NCI-H82 (cell line): ENCODE measurements around the gene CNTROB.

ENCODE experiments used
- DNase-seq: peaks from one replicate; lab custom pipeline; 2025; lab: John Stamatoyannopoulos, UW

CNTROB gene

GRCh38 chr17:7946441-7946840 is 14.4 kb downstream of the CNTROB start:
- no peak for DNase-seq

- no peak for DNase-seq
Observed at GRCh38 chr17:7947651-7948050, 15.6 kb downstream of the CNTROB start.

GRCh38 chr17:7950578-7950977 is 18.6 kb downstream of the CNTROB start:
- no peak for DNase-seq

GRCh38 chr17:7951143-7951792 is 19.3 kb downstream of the CNTROB start:
- no peak for DNase-seq

GRCh38 chr17:7953266-7953665 is 21.3 kb downstream of the CNTROB start:
- peak; percentile 12 for DNase-seq

GRCh38 chr17:7955414-7956227 is 23.6 kb downstream of the CNTROB start:
- no peak for DNase-seq

GRCh38 chr17:7956228-7956965 is 24.4 kb downstream of the CNTROB start:
- DNase-seq = no peak

- DNase-seq = no peak
Observed at GRCh38 chr17:7959503-7960253, 27.7 kb downstream of the CNTROB start.

- no peak for DNase-seq
Observed at GRCh38 chr17:7961421-7961820, 29.4 kb downstream of the CNTROB start.

GRCh38 chr17:7967751-7968150 is 35.7 kb downstream of the CNTROB start:
- no peak for DNase-seq

- DNase-seq = no peak
Observed at GRCh38 chr17:7969433-7969832, 37.4 kb downstream of the CNTROB start.

- DNase-seq = no peak
Observed at GRCh38 chr17:7971651-7972050, 39.6 kb downstream of the CNTROB start.

- DNase-seq = no peak
Observed at GRCh38 chr17:7972131-7972785, 40.3 kb downstream of the CNTROB start.

GRCh38 chr17:7974638-7975131 is 42.7 kb downstream of the CNTROB start:
- DNase-seq = no peak

GRCh38 chr17:7977039-7977438 is 45.0 kb downstream of the CNTROB start:
- no peak for DNase-seq

- no peak for DNase-seq
Observed at GRCh38 chr17:7977805-7978204, 45.8 kb downstream of the CNTROB start.

GRCh38 chr17:7982173-7982572 is 50.2 kb downstream of the CNTROB start:
- no peak for DNase-seq

- peak; percentile 34 for DNase-seq
Observed at GRCh38 chr17:7982666-7983065, 50.7 kb downstream of the CNTROB start.

GRCh38 chr17:7984904-7985303 is 52.9 kb downstream of the CNTROB start:
- no peak for DNase-seq

- no peak for DNase-seq
Observed at GRCh38 chr17:7987112-7987893, 55.3 kb downstream of the CNTROB start.

GRCh38 chr17:7988750-7989178 is 56.8 kb downstream of the CNTROB start:
- DNase-seq = peak; percentile 97
